Measurements from ENCODE around the gene ELK4.

The ELK4 gene

GRCh38 chr1:205604825-205605505 lies 26.8 kb downstream of the ELK4 start:
- FAIRE-seq (no peak), DNase-seq (ENCODE audit: insufficient read length, low spot score) (no peak)

DNA sequence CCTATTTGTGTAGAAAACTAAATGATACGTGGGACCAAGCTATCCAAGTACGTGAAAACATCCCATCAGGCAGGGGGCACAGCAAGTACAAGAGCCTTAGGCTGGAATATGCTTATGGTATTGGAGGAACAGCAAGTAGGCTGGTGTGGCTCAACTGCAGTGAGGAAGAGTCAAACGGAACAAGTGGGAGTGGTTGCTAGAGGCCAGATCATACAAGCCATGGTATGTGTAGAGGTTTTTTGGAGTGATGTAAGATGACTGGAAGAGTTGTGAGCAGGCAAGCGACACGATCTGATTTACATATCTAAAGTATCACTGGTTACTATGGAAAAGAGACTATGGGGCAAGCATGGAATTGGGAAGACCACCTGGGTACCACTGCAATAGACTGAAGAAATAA lies 27.8 kb downstream of the ELK4 start:
- FAIRE-seq, result no peak

More at GRCh38 chr1:205604825-205605505, 26.8 kb downstream of the ELK4 start:
- TF ChIP-seq POLR2A (IDR thresholded peaks at IDR 0.05; ENCODE audit: low read depth, low read length), result no peak

DNA sequence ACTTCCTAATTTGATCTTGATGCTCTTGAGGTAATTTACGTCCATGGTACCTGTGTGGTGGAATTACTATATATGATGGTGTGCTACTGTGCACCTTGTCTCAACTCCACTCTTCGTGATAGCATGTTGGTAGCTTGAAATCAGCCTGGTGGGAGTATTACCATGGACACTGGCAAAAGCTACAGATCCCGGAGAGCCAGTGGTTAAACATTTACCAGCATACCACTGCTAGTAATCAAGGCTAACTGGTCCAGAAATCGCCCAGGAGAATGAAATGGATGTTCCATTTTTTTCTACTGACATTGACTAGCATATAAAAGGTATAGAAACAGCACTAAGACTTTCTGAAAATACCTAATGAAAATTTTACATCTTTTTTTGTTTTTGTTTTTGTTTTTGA lies 30.6 kb downstream of the ELK4 start:
- DNase-seq (ENCODE audit: insufficient read length, low spot score), result no peak
- no peak for TF ChIP-seq POLR2A (IDR thresholded peaks at IDR 0.05; ENCODE audit: low read depth, low read length)
- FAIRE-seq, result no peak

More for the DNA sequence above, 27.8 kb downstream of the ELK4 start:
- no peak for TF ChIP-seq POLR2A (IDR thresholded peaks at IDR 0.05; ENCODE audit: low read depth, low read length)
- DNase-seq (ENCODE audit: insufficient read length, low spot score), result no peak

GRCh38 chr1:205600085-205600484 lies 31.7 kb downstream of the ELK4 start:
- FAIRE-seq (no peak), DNase-seq (ENCODE audit: insufficient read length, low spot score) (peak; percentile 40)
- no peak for TF ChIP-seq POLR2A (IDR thresholded peaks at IDR 0.05; ENCODE audit: low read depth, low read length)

GRCh38 chr1:205599669-205600042 lies 32.2 kb downstream of the ELK4 start:
- FAIRE-seq, result no peak
- DNase-seq (ENCODE audit: insufficient read length, low spot score), result no peak
- TF ChIP-seq POLR2A (IDR thresholded peaks at IDR 0.05; ENCODE audit: low read depth, low read length), result no peak

DNA sequence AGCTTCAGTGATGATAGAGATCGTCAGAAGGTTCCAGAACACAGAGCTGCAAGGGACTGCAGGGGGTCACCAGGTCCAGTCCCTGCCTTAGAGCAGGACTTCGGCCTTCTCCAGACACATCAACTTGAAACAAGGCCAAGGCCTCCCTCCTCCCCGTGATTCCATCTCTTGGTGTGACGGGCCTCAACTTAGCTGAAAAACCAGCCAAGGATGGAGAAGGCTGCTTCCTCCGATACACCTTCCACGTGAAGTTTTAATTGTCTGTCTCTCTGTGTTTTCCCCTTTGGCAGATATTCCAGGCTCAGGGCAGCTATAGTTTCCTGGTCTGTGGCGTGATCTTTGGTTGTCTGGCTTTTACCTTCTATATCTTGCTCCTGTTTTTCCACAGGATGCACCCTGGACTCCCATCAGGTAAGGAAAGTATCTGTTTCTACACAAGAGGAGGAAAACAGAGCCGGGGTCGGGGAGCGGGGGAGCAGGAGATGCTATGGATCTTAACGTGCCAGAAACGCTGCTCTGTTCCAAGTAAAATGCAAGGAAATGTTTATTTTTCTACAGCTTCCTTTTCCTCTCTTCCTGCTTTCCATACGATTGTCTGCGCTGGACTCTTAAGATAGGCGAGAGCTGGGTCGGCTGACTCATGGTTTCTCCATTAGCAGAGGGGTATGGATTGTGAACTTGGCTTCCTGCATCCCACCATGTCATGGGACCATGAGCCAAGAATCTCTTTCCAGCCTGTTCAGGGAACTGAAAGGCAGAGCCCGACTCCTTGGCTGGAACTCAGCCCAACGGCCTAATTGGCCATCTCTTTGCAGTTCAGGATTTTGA lies 32.8 kb downstream of the ELK4 start:
- FAIRE-seq (no peak), DNase-seq (ENCODE audit: insufficient read length, low spot score) (no peak)
- no peak for TF ChIP-seq POLR2A (IDR thresholded peaks at IDR 0.05; ENCODE audit: low read depth, low read length)

GRCh38 chr1:205597691-205598314 lies 34.0 kb downstream of the ELK4 start:
- DNase-seq (ENCODE audit: insufficient read length, low spot score), result no peak
- no peak for TF ChIP-seq POLR2A (IDR thresholded peaks at IDR 0.05; ENCODE audit: low read depth, low read length)
- no peak for FAIRE-seq

DNA sequence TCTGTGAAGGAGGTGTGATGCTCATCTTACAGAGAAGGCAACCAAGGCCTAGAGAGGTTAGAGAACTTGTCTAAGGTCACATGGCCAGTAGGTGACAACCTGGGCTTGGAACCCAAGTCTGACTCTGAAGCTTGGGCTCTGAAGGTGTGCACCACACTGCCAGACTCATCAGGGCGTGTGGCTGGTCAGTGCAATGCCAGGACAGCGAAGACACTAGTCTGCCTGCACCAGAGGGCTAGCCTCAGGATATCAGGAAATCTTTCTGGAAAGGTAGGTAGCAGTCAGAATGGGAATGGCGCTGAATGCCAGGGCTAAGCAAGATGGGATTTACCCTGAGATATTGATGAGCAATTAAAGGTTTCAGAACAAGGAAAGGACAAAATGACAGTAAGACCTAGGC lies 34.9 kb downstream of the ELK4 start:
- TF ChIP-seq POLR2A (IDR thresholded peaks at IDR 0.05; ENCODE audit: low read depth, low read length), result no peak
- DNase-seq (ENCODE audit: insufficient read length, low spot score) (no peak), FAIRE-seq (no peak)

GRCh38 chr1:205595861-205596260 lies 36.0 kb downstream of the ELK4 start:
- TF ChIP-seq POLR2A (IDR thresholded peaks at IDR 0.05; ENCODE audit: low read depth, low read length), result no peak
- DNase-seq (ENCODE audit: insufficient read length, low spot score), result no peak
- FAIRE-seq, result no peak

DNA sequence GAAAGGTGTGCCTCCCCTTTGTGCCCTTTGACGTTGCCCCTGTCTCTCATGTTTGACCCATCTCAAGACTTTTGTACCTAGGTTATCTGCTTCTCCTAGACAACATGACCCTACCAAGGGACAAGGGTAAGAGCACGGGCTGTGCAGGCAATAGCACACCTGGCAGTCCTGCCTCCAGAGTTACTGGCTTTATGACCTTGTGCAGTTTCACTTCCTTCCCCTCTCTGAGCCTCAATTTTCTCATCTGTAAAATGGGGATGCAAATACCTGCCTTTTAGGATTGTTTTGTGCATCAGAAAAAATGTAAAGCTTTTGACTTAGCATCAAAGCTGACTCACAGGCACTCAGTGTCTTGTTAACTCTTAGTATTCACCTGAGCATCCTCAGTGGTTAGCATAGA lies 36.4 kb downstream of the ELK4 start:
- no peak for TF ChIP-seq POLR2A (IDR thresholded peaks at IDR 0.05; ENCODE audit: low read depth, low read length)
- no peak for DNase-seq (ENCODE audit: insufficient read length, low spot score)
- no peak for FAIRE-seq

DNA sequence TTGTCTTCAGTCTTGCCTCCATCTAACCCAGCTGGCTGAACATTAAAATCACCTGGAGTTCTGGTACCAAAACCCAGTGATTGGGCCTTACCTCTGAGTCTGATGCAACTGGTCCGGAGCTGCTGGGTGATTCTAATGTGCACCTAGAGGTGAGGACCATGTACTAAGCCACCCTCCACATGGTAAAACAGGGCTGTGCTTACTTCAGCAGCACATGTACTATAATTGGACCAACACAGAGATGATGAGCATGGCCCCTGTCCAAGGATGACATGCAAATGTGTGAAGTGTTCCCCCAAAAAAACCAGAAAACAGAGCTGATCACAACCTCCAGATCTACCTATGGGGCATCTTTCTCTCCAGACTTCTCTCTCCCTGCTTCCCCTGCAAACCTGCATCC lies 37.0 kb downstream of the ELK4 start:
- FAIRE-seq (no peak), DNase-seq (ENCODE audit: insufficient read length, low spot score) (no peak)
- no peak for TF ChIP-seq POLR2A (IDR thresholded peaks at IDR 0.05; ENCODE audit: low read depth, low read length)

DNA sequence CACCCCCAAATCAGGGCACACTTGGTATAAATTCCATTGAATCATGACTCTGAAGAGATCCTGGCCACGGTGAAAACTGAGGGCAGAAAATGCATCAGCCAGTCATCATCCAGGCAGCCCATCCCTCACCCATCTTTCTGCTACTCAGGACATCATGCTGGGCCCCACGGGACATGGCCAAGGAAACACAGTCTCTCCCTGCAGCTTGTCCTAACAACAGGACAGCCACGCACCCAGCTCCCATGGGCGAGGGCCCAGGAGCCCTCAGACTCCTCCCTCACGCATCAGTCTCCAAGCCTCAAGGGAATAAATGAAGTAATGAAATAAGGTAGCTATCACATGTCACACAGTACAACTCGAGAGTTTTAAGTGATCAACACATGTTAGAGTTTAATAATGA lies 37.8 kb downstream of the ELK4 start:
- TF ChIP-seq POLR2A (IDR thresholded peaks at IDR 0.05; ENCODE audit: low read depth, low read length), result no peak
- DNase-seq (ENCODE audit: insufficient read length, low spot score) (no peak), FAIRE-seq (no peak)

- no peak for DNase-seq (ENCODE audit: insufficient read length, low spot score)
- no peak for TF ChIP-seq POLR2A (IDR thresholded peaks at IDR 0.05; ENCODE audit: low read depth, low read length)
- no peak for FAIRE-seq
Measured at GRCh38 chr1:205593532-205593931, 38.3 kb downstream of the ELK4 start.

DNA sequence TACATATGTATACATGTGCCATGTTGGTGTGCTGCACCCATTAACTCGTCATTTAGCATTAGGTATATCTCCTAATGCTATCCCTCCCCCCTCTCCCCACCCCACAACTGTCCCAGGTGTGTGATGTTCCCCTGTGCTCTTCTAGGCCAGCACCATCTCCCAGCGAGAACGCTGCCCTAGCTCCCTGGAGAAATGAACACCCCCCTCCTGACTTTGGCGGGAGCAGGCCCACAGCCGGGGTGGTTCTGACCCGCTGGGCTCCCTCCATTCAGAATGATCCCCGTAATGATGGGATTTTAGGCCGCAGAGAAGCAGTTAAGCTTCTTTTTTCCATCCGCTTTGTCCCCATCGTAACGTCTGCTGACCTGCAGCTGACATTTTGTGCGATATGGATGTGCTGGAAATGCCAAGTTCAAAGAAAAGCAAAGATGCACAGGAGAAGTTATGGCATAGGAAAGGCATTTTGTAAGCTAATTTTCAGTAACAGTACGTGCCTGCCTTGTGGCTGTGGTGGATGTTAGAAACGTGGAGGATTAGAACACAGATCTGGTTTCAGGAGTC lies 39.3 kb downstream of the ELK4 start:
- no peak for FAIRE-seq
- no peak for DNase-seq (ENCODE audit: insufficient read length, low spot score)
- no peak for TF ChIP-seq POLR2A (IDR thresholded peaks at IDR 0.05; ENCODE audit: low read depth, low read length)

All from H54 (cell line).